GM21576 (cell line): ENCODE measurements around the gene DEFB123.
"Not testable (repeated sequence)": the region's sequence is repeated elsewhere in the genome, so short reads cannot be mapped to it uniquely, and the experiment has no call there.

ENCODE experiments used
- ATAC-seq: cut with Tn5 transposase; IDR thresholded peaks from one replicate; pipeline ENCODE4 v1.9.1; 2021; ENCODE audit warnings: mild to moderate bottlenecking, moderate library complexity; ENCODE audit not compliant: unreplicated experiment

DEFB123 gene

GRCh38 chr20:31440012-31440659, at the start of gene DEFB123:
Gene DEFB123, plus strand, starts transcription at chr20:31440632. Its CDS starts 67 bp downstream, at chr20:31440699.
- no peak for ATAC-seq

- ATAC-seq, result no peak
Observed at GRCh38 chr20:31392836-31393235, 47.6 kb upstream of the DEFB123 start.

GRCh38 chr20:31394900-31395299, 45.5 kb upstream of the DEFB123 start:
- no peak for ATAC-seq

- ATAC-seq, result no peak
Observed at GRCh38 chr20:31403886-31404285, 36.5 kb upstream of the DEFB123 start.

GRCh38 chr20:31406115-31406514, 34.3 kb upstream of the DEFB123 start, which contains the start of gene DEFB121:
Gene DEFB121, minus strand, starts transcription at chr20:31406215. Its CDS starts 63 bp downstream, at chr20:31406152.
- no peak for ATAC-seq

GRCh38 chr20:31410011-31410410, 30.4 kb upstream of the DEFB123 start:
- no peak for ATAC-seq

- ATAC-seq, result no peak
Observed at GRCh38 chr20:31414381-31414780, 26.1 kb upstream of the DEFB123 start.

GRCh38 chr20:31415653-31416052, 24.8 kb upstream of the DEFB123 start:
- no peak for ATAC-seq

- ATAC-seq, result no peak
Observed at GRCh38 chr20:31418307-31418706, 22.1 kb upstream of the DEFB123 start.

- ATAC-seq, result no peak
Observed at GRCh38 chr20:31425797-31426196, 14.6 kb upstream of the DEFB123 start.

- not testable (repeated sequence) for ATAC-seq
Observed at GRCh38 chr20:31426891-31427551, 13.4 kb upstream of the DEFB123 start.

GRCh38 chr20:31427576-31427975, 12.9 kb upstream of the DEFB123 start:
- ATAC-seq, result not testable (repeated sequence)

- no peak for ATAC-seq
Observed at GRCh38 chr20:31430568-31431115, 9.8 kb upstream of the DEFB123 start.

- ATAC-seq, result no peak
Observed at GRCh38 chr20:31446084-31446819, 5.8 kb downstream of the DEFB123 start.

GRCh38 chr20:31449511-31450414, 9.3 kb downstream of the DEFB123 start:
- ATAC-seq, result no peak

- ATAC-seq, result no peak
Observed at GRCh38 chr20:31452575-31452974, 12.1 kb downstream of the DEFB123 start.

- no peak for ATAC-seq
Observed at GRCh38 chr20:31454361-31454760, 13.9 kb downstream of the DEFB123 start.

- not testable (repeated sequence) for ATAC-seq
Observed at GRCh38 chr20:31470946-31471345, 30.5 kb downstream of the DEFB123 start.

GRCh38 chr20:31472395-31473330, 32.2 kb downstream of the DEFB123 start:
- no peak for ATAC-seq
